Subcutaneous abdominal adipose tissue (tissue), 5 donors: ENCODE results near the gene DSE.
A peak's percentile ranks its signal among the peaks of the same experiment; 100 is the strongest.
"Not testable (repeated sequence)": the region's sequence is repeated elsewhere in the genome, so short reads cannot be mapped to it uniquely, and the experiment has no call there.

ENCODE experiments used
- H3K27ac ChIP-seq: one replicate; pipeline ENCODE4 v1.7.0; 2013; ENCODE audit warnings: low read depth, mild to moderate bottlenecking, inconsistent platforms, low read length, moderate library complexity
- H3K27me3 ChIP-seq, 5 donors: one replicate each; pipeline ENCODE4 v1.7.0; 2013; ENCODE audit warnings: low read length in 5 of 5, inconsistent platforms in 1 of 5; ENCODE audit not compliant: control insufficient read depth in 5 of 5, insufficient read depth in 4 of 5
- H3K36me3 ChIP-seq, 5 donors: one replicate each; pipeline ENCODE4 v1.7.0; 2013; ENCODE audit warnings: low read length in 5 of 5; ENCODE audit not compliant: control insufficient read depth in 5 of 5, insufficient read depth in 5 of 5
- H3K4me1 ChIP-seq, 5 donors: one replicate each; pipeline ENCODE4 v1.7.0; 2013; ENCODE audit warnings: low read length in 5 of 5, mild to moderate bottlenecking in 3 of 5, moderate library complexity in 1 of 5; ENCODE audit not compliant: control insufficient read depth in 5 of 5, insufficient read depth in 5 of 5
- H3K4me3 ChIP-seq, 5 donors: one replicate each; pipeline ENCODE4 v1.7.0; 2013; ENCODE audit warnings: low read length in 5 of 5, low read depth in 1 of 5
- H3K9ac ChIP-seq, 5 donors: one replicate each; pipeline ENCODE4 v1.7.0; 2013; ENCODE audit warnings: low read length in 5 of 5, mild to moderate bottlenecking in 4 of 5, moderate library complexity in 3 of 5
- H3K9me3 ChIP-seq, 5 donors: one replicate each; pipeline ENCODE4 v1.7.0; 2013; ENCODE audit warnings: low read length in 5 of 5; ENCODE audit not compliant: control insufficient read depth in 5 of 5
- donor health status: healthy.
- donor health status: healthy.
- donor health status: healthy.
- donor health status: healthy.
- donor health status: healthy.

The DSE gene

DNA sequence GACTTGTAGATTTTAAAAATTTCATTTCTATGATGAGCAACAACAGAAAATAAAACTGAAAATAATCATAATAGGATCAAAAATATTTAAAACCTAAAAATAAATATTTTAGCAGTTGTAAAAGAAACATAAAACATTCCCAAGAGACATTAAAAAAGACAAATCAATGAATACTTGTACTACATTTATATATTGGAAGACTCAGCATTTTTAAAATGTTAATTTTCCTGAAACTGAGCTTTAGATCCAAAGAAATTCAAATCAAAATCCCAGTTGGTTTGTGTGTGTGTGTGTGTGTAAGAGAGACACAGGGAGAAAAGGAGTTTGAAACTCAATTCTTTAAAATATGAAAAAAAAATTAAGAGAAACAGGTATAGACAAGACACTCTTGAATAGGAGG is 38.7 kb upstream of the DSE start:
- Histone ChIP-seq H3K27me3 (no peaks in the 10 kb centered on the region), H3K27ac (no peak overlapping the region), H3K4me1 (peaks cover 0 to 21% (median 12%) of the 10 kb centered on the region in 5 donors), H3K36me3 (no peaks in the 10 kb centered on the region), H3K9ac (no peak overlapping the region), H3K9me3 (peaks cover 0 to 3% (median 0%) of the 10 kb centered on the region in 5 donors), H3K4me3 (no peak overlapping the region)

DNA sequence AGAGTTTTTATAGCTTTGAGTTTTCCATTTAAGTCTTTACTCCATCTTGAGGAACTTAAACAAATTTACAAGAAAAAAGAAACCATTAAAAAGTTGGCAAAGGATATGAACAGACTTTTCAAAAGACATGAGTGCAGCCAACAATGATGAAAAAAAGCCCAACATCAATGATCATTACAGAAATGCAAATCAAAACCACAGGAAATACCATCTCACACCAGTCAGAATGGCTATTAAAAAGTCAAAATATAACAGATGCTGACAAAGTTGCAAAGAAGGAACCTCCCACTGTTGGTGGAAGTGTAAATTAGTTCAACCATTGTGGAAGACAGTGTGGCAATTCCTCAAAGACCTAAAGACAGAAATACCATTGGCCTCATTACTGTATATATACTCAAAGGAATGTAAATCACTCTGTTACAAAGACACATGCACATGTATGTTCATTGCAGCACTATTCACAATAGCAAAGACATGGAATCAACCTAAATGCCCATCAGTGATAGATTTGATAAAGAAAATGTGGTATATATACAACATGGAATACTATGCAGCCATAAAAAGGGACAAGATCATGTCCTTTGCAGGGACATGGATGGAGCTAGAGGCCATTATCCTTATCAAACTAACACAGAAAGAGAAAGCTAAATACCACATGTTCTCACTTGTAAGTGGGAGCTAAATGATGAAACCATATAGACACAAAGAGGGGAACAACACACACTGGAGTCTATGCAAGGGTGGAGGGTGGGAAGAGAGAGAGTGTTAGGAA is 35.9 kb upstream of the DSE start:
- H3K27me3 ChIP-seq, H3K9me3 ChIP-seq, H3K4me3 ChIP-seq, H3K9ac ChIP-seq, H3K36me3 ChIP-seq, H3K4me1 ChIP-seq, H3K27ac ChIP-seq: not testable (repeated sequence)

DNA sequence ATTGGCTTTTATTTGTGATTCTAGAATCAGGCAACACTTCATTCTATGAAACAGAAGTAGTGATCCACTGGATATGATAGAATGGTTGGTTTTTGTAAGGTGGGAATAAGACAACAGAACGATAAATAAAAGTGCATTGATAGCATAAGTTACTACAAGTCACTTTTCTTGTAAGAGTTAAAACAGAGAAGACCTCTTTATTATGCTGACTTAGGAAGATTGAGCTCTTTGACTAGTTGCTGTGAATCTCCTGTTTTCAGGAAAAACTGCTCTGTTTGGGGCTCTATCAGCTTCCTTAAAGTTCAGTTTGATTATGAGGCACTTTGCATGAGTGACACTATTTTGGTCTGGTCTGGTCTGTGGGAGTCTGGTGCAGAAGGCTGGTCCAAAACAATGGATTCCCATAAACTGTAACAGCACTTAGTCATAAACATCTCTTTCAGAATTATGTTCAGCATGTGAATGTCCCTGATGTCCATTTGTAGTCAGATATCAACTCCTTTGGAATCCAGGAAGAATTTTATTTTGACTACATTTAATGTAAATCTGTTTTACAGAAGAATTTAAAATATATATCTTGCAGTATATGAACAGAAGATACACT is 35.0 kb upstream of the DSE start:
- Histone ChIP-seq H3K27me3 (no peaks in the 10 kb centered on the region), H3K4me3 (no peak overlapping the region), H3K9ac (no peak overlapping the region), H3K36me3 (no peaks in the 10 kb centered on the region), H3K4me1 (no peaks in the 10 kb centered on the region), H3K9me3 (peaks cover 0 to 3% (median 0%) of the 10 kb centered on the region in 5 donors), H3K27ac (no peak overlapping the region)

DNA sequence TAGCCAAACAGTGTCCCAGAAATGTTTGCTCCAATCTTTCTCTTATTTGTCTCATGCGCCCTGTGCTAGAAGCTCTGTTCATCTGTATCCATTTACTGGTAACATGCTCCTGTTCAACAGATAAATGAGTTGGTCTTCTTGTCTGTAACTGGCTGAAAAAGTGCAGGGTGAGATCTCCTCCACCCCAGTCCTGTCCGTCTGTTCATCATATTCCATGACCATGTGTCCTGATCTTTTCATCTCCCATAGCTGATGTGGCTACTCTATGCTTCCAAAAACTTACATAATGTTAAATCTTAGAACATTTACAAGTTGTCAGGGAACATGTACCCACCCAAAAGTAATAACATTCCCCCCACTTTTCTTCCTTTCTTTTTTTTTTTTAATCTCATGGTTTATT is 31.8 kb upstream of the DSE start:
- peaks cover 0 to 2% (median 0%) of the 10 kb centered on the region in 5 donors for H3K9me3 ChIP-seq
- no peaks in the 10 kb centered on the region for H3K36me3 ChIP-seq
- H3K27ac ChIP-seq = no peak overlapping the region
- H3K9ac ChIP-seq = no peak overlapping the region
- H3K4me3 ChIP-seq = no peak overlapping the region
- H3K4me1 ChIP-seq = no peaks in the 10 kb centered on the region
- H3K27me3 ChIP-seq = no peaks in the 10 kb centered on the region

DNA sequence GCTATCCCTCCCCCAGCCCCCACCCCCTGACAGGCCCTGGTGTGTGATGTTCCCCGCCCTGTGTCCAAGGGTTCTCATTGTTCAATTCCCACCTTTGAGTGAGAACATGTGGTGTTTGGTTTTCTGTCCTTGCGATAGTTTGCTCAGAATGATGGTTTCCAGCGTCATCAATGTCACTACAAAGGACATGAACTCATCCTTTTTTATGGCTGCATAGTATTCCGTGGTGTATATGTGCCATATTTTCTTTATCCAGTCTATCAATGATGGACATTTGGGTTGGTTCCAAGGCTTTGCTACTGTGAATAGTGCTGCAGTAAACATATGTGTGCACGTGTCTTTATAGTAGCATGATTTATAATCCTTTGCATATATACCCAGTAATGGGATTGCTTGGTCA is 30.1 kb upstream of the DSE start:
- H3K9me3 ChIP-seq, H3K36me3 ChIP-seq, H3K4me3 ChIP-seq, H3K4me1 ChIP-seq, H3K27ac ChIP-seq, H3K9ac ChIP-seq, H3K27me3 ChIP-seq: not testable (repeated sequence)

DNA sequence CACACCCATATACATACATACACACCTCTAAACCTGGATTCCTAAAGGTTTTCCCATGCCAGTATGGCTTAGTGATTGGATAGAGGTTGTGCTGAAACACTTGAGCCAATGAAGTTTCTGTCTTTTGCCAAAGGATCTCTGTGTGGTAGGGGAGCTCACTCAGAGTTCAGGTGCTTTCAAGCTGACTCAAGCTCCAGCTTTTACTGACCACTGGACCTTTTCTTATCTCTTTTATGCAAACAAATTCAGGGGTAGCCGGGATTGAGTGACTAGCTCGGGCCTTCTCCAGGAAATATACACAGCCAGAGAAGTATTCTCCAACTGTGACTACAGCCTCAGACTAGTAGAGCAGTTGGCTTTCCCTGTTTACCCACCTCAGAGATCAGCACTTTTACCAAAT is 21.5 kb upstream of the DSE start:
- no peak overlapping the region for H3K4me3 ChIP-seq
- H3K9me3 ChIP-seq = no peaks in the 10 kb centered on the region
- H3K27ac ChIP-seq = no peak overlapping the region
- peaks cover 0 to 17% (median 13%) of the 10 kb centered on the region in 5 donors for H3K4me1 ChIP-seq
- no peak overlapping the region for H3K9ac ChIP-seq
- no peaks in the 10 kb centered on the region for H3K36me3 ChIP-seq
- H3K27me3 ChIP-seq = no peaks in the 10 kb centered on the region

DNA sequence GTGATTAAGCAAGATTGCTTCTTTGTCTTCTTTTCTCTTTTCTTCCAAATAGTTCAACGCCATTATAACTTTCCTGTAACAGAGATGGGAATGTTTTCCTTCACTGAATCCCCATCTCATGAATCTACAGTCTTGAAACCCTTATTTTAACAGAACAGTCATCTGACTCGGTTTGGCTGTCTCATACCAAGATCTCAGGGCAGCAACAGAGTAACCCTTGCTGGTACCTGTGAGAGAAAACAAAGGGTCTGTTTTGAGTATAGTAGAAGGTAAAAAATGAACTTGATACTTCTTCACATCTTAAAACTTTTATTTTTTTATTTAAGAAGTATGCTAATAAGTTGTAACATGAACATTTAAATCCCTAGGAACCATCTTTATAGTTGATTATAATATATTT is 19.6 kb upstream of the DSE start:
- H3K27me3 ChIP-seq = no peaks in the 10 kb centered on the region
- H3K27ac ChIP-seq = no peak overlapping the region
- no peaks in the 10 kb centered on the region for H3K9me3 ChIP-seq
- H3K9ac ChIP-seq = no peak overlapping the region
- H3K4me1 ChIP-seq = peaks cover 0 to 17% (median 13%) of the 10 kb centered on the region in 5 donors
- H3K4me3 ChIP-seq = no peak overlapping the region
- no peaks in the 10 kb centered on the region for H3K36me3 ChIP-seq

DNA sequence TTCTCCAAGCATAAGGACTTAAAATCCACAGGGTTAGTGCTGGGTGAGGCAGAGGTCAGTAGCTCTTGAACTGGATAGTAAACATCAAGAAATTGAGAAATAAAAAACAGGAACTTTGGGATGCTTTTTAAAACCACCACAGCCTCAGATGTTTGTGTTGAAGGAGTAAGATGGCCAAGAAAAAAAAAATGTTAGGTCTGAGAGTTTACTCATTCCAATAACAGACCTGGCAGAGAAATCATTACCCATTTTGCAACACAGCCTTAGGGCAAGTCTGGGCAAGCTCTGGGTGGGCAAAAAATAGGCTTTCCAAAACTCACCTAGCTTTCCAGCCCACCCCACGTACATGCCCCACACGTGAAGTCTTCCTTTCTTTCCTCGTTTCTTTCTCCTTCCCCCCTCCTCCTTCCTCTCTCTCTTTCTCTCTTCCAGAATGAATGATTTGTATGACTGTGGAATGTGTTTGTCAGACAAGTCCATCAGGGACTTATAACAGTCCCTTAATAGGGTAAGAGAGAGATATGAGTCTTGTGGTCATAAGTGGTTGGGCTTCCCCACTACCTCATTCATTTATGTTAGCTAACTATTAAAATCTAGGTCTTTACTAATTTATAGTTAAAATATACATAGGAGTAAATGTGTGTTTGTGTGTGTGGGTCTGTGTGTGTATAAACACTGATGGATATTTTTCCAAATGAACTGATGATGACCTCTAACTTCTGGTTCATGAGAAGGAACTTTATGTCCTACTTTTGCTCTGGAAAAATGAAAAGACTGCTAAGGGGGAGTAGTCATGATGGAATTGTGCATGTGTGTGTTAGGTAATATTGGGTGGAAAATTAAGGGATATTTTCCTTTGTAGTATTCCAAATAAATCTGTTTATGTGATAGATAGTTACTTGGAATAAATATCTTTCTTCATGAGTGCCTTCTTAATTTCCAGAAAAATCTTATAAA is 18.0 kb upstream of the DSE start:
- Histone ChIP-seq H3K4me1 (peaks cover 0 to 17% (median 13%) of the 10 kb centered on the region in 5 donors), H3K9me3 (no peaks in the 10 kb centered on the region)

DNA sequence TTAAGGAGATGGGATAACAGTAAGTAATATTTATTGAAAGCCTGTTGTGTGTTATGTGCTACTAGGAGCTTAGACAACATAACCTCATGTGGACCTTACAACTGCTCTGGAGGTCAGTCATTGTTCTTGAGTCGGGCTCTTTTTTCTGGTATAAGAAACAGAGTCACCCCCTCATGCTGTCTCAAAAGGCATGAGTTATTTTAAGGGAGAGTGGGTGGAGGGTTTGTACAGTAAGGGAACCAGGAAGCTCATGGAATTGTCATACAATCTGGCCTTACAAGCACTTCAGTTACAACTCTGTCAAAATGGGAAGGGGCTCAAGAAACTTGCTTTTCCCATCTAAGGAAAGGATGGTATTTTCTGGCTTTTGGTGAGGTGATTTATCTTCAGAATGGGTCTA is 16.5 kb upstream of the DSE start:
- Histone ChIP-seq H3K4me3 (no peak overlapping the region), H3K9me3 (no peaks in the 10 kb centered on the region), H3K27ac (no peak overlapping the region), H3K36me3 (no peaks in the 10 kb centered on the region), H3K9ac (no peak overlapping the region), H3K27me3 (no peaks in the 10 kb centered on the region), H3K4me1 (peaks cover 0 to 17% (median 13%) of the 10 kb centered on the region in 5 donors)

More for the DNA sequence above, 18.0 kb upstream of the DSE start:
- Histone ChIP-seq H3K4me3 (peak overlapping the region in 4 of 5 donors; percentile 2 to 23 (median 10)), H3K36me3 (no peaks in the 10 kb centered on the region), H3K27me3 (no peaks in the 10 kb centered on the region), H3K9ac (peak overlapping the region in 1 of 5 donors; percentile 20), H3K27ac (peak overlapping the region; percentile 88)

DNA sequence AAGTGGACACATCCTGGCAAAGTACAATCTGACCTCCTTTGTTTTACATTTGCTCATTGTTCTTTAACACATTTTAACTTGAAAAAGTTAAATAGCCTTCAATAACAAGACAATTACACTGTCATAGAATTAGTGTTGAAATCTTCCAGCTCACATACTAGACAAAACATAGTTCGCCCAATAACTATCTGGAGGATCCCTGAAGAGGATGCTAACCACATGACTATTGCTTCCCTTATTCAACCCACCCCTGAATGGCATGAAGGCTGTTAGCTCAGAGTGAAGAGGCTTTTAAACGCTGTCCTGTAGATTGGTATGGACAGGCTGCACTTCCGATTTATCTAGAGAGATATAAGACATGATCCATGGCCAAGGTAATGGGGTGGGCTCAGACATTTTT is 15.0 kb upstream of the DSE start:
- peaks cover 0 to 17% (median 13%) of the 10 kb centered on the region in 5 donors for H3K4me1 ChIP-seq
- no peak overlapping the region for H3K4me3 ChIP-seq
- no peaks in the 10 kb centered on the region for H3K27me3 ChIP-seq
- H3K9me3 ChIP-seq = no peaks in the 10 kb centered on the region
- H3K9ac ChIP-seq = no peak overlapping the region
- no peak overlapping the region for H3K27ac ChIP-seq
- H3K36me3 ChIP-seq = no peaks in the 10 kb centered on the region
